Endothelial cell of umbilical vein (primary cell): ENCODE results near the gene FAM3C. TPM values are rescaled to one million over a fixed set of nuclear protein-coding genes. Genes with fewer than 3 reads are reported as not detected.

Source experiments
- BruUV-seq: library from RNA; stranded (reverse); fragments of 400-500 nt; replicated peaks from 2 replicates; lab custom pipeline; 2021; lab: Mats Ljungman, UMichigan
- CTCF ChIA-PET: fragments of 300-600, 350-600 bp; sonication (Branson Sonifier 250); formaldehyde crosslinking; loops from one replicate; lab custom pipeline; 2021; ENCODE audit warnings: antibody characterized with exemption, inconsistent platforms; lab: Charles Lee
- POLR2A ChIA-PET: fragments of 300-600, 350-600 bp; sonication (Branson Sonifier 250); formaldehyde crosslinking; loops from one replicate; lab custom pipeline; 2021; ENCODE audit warnings: antibody characterized with exemption, inconsistent platforms; lab: Charles Lee
- DNase-seq: peaks from one replicate; pipeline ENCODE4 v3.0.0-alpha.2; 2011; ENCODE audit warnings: low read depth, low spot score
- FAIRE-seq: peaks from 2 replicates; lab custom pipeline; 2011; peaks lifted over from hg19 to GRCh38; lab: Jason Lieb, UNC
- H2AFZ ChIP-seq: 2 replicates; pipeline ENCODE4 v1.6.0; 2012; ENCODE audit warnings: low read depth, low read length, control low read depth, inconsistent platforms
- H3K27ac ChIP-seq: 2 replicates; pipeline ENCODE4 v1.5.1; 2011; ENCODE audit warnings: low read depth, mild to moderate bottlenecking, control low read depth, low read length, moderate library complexity; ENCODE audit not compliant: insufficient read depth
- H3K27me3 ChIP-seq, 2 experiments: 2 replicates each; pipeline versions ENCODE4 v1.6.0 to v1.6.1; 2011; ENCODE audit warnings: low read length in 2 of 2, mixed read lengths in 1 of 2; ENCODE audit not compliant: control insufficient read depth in 2 of 2, insufficient read depth in 2 of 2
- H3K36me3 ChIP-seq, 2 experiments: 2 replicates in 1 of 2; 3 replicates in 1 of 2; pipeline ENCODE4 v1.5.1; 2011; ENCODE audit warnings: low read length in 2 of 2, mild to moderate bottlenecking in 1 of 2, moderate library complexity in 1 of 2; ENCODE audit not compliant: control insufficient read depth in 2 of 2, insufficient read depth in 2 of 2; ENCODE audit errors: extremely low read depth in 1 of 2
- H3K4me1 ChIP-seq: 3 replicates; pipeline ENCODE4 v1.5.1; 2011; ENCODE audit warnings: mild to moderate bottlenecking, low read length; ENCODE audit not compliant: control insufficient read depth, insufficient read depth; ENCODE audit errors: extremely low read depth
- H3K4me2 ChIP-seq: 2 replicates; pipeline ENCODE4 v1.6.1; 2011; ENCODE audit warnings: low read length, control low read depth, mixed read lengths; ENCODE audit not compliant: insufficient read depth
- H3K4me3 ChIP-seq, 3 experiments: fragments of 200-600 bp in 1 of 3; sonication (generic), shearing (Covaris generic) in 1 of 3; replicated peaks in 1 of 3; 2 replicates each; pipeline ENCODE4 v1.5.1; 2011 to 2016; ENCODE audit warnings: control low read depth in 3 of 3, low read length in 3 of 3, mild to moderate bottlenecking in 2 of 3, inconsistent platforms in 1 of 3, low read depth in 1 of 3, moderate library complexity in 1 of 3; ENCODE audit not compliant: insufficient read depth in 1 of 3
- H3K79me2 ChIP-seq: 2 replicates; pipeline ENCODE4 v1.6.0; 2012; ENCODE audit warnings: low read length, inconsistent platforms; ENCODE audit not compliant: control insufficient read depth, insufficient read depth
- H3K9ac ChIP-seq: replicated peaks from 2 replicates; pipeline ENCODE3; 2011; ENCODE audit warnings: low read length, control low read depth; ENCODE audit not compliant: insufficient read depth; ENCODE audit errors: extremely low read depth
- H3K9me1 ChIP-seq: replicated peaks from 3 replicates; pipeline ENCODE4 v1.6.0; 2011; ENCODE audit warnings: mild to moderate bottlenecking, low read length; ENCODE audit not compliant: control insufficient read depth, insufficient read depth; ENCODE audit errors: extremely low read depth
- H3K9me3 ChIP-seq: replicated peaks from 2 replicates; pipeline ENCODE4 v1.5.1; 2012; ENCODE audit warnings: low read length, inconsistent platforms; ENCODE audit not compliant: control insufficient read depth, insufficient read depth
- H4K20me1 ChIP-seq: replicated peaks from 2 replicates; pipeline ENCODE3; 2011; ENCODE audit warnings: mild to moderate bottlenecking, low read length; ENCODE audit not compliant: control insufficient read depth, insufficient read depth; ENCODE audit errors: extremely low read depth
- EZH2 ChIP-seq: IDR thresholded peaks from 2 replicates; pipeline ENCODE4 v1.6.1; 2012; ENCODE audit warnings: borderline replicate concordance, low read depth, mild to moderate bottlenecking, moderate library complexity, low read length, inconsistent platforms; ENCODE audit not compliant: severe bottlenecking
- FOS ChIP-seq: IDR thresholded peaks from 2 replicates; pipeline ENCODE4 v1.6.1; 2011; ENCODE audit warnings: mild to moderate bottlenecking, low read length, moderate library complexity, borderline replicate concordance; ENCODE audit not compliant: insufficient read depth
- GATA2 ChIP-seq: IDR thresholded peaks from 2 replicates; pipeline ENCODE4 v1.7.0; 2011; ENCODE audit warnings: low read depth, mild to moderate bottlenecking, moderate library complexity, mixed read lengths, low read length; ENCODE audit not compliant: insufficient read length, insufficient read depth
- JUN ChIP-seq: IDR thresholded peaks from 2 replicates; pipeline ENCODE4 v1.6.1; 2011; ENCODE audit warnings: borderline replicate concordance, low read depth; ENCODE audit not compliant: insufficient read length, insufficient read depth
- MYC ChIP-seq: IDR thresholded peaks from one replicate; pipeline ENCODE4 v1.6.1; 2011; ENCODE audit warnings: mild to moderate bottlenecking, low read depth, low read length
- POLR2A ChIP-seq: IDR thresholded peaks from 2 replicates; pipeline ENCODE4 v1.6.1; 2012; ENCODE audit warnings: low read depth, mild to moderate bottlenecking, control low read depth, low read length
- POLR2AphosphoS5 ChIP-seq: IDR thresholded peaks from 2 replicates; pipeline ENCODE4 v1.6.1; 2012; ENCODE audit warnings: low read depth, mild to moderate bottlenecking, control low read depth, low read length, moderate library complexity; ENCODE audit not compliant: insufficient read depth
- dilution Hi-C: fragments of 300-500 bp; cut with MboI; formaldehyde crosslinking; loops from one replicate; pipeline ENCODE4 v1.15.0; 2019; ENCODE audit warnings: low sequenced_read_pairs; ENCODE audit not compliant: extremely low pct_ligation_motif_present
- intact Hi-C: fragments of 100-400 bp; cut with micrococcal nuclease; formaldehyde crosslinking; loops from one replicate; pipeline ENCODE4 v1.10.0; 2022
- polyA plus RNA-seq, 4 experiments: library from polyadenylated mRNA; depleted of rRNA in 3 of 4; stranded (reverse) in 3 of 4; unstranded in 1 of 4; fragments of >200 nt; gene quantifications; 2 replicates each; pipeline versions ENCODE4 v1.2.1 to v1.2.3, GENCODE V29; 2011 to 2012; ENCODE audit warnings: missing spikeins in 1 of 4
- total RNA-seq: library from RNA; stranded (reverse); gene quantifications from 2 replicates; pipeline ENCODE4 v1.2.3, GENCODE V29; 2021
- TF ChIP-seq, protein P1 (sequence below), 2 donors: IDR thresholded peaks; 1 replicate in 1 of 2; 2 replicates in 1 of 2; pipeline ENCODE4 v1.5.1; 2011; ENCODE audit warnings: low read length in 2 of 2, mild to moderate bottlenecking in 2 of 2, moderate library complexity in 2 of 2, control low read depth in 1 of 2, inconsistent platforms in 1 of 2, low read depth in 1 of 2; ENCODE audit not compliant: insufficient read depth in 1 of 2; ENCODE audit errors: extremely low read depth in 1 of 2
- TF ChIP-seq, protein P2 (sequence below): IDR thresholded peaks from 2 replicates; pipeline ENCODE4 v1.6.1; 2011; ENCODE audit not compliant: insufficient read depth, insufficient read length

Gene FAM3C
- total and polyA plus RNA-seq, 2 donors (not counting 3 experiments of a cell fraction or from before 2014, with no cell fraction given) = 20.2 to 50.0 TPM

DNA sequence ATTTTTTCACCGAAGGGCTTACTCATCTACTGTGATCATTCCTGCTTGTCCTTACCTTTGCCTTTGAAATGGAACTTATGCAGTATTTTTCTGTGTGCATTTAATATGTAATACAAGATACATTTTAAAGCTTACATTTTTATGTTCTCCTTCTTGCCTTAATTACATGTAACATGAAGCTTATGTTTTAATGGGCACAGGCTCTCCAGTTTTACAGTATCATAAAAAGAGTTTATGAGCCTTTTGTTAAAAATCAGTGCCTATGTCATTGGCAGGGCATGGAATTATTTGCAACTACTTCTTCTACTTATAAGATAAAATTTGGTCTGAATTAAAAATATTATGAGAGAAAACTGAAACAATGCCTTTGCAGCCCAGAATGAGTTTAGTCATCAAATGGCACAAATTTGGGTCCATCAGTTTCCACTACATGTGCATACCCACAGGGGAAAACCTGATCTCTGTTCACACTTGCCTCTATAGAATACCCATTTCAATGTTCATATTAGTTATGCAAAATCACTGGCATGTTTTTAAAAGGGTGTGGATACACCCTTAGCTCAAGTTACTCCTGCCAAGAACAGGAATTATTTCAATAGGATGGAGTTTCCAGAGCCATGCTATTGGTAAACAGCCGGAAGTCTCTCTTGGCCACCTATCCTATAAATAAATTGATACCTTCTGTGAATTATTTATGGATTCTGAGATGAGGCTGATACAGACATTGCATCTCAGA, 95.3 kb downstream of the FAM3C start:
- DNase-seq (no peak), FAIRE-seq (no peak)
- no peak overlapping the region for H3K4me2 ChIP-seq
- TF ChIP-seq POLR2AphosphoS5 (no peak), POLR2A (no peak), GATA2 (no peak), FOS (no peak), EZH2 (no peak), MYC (no peak), JUN (no peak)
- TF ChIP-seq, protein P1, sequence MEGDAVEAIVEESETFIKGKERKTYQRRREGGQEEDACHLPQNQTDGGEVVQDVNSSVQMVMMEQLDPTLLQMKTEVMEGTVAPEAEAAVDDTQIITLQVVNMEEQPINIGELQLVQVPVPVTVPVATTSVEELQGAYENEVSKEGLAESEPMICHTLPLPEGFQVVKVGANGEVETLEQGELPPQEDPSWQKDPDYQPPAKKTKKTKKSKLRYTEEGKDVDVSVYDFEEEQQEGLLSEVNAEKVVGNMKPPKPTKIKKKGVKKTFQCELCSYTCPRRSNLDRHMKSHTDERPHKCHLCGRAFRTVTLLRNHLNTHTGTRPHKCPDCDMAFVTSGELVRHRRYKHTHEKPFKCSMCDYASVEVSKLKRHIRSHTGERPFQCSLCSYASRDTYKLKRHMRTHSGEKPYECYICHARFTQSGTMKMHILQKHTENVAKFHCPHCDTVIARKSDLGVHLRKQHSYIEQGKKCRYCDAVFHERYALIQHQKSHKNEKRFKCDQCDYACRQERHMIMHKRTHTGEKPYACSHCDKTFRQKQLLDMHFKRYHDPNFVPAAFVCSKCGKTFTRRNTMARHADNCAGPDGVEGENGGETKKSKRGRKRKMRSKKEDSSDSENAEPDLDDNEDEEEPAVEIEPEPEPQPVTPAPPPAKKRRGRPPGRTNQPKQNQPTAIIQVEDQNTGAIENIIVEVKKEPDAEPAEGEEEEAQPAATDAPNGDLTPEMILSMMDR (IDR thresholded peaks at IDR 0.05; ENCODE audit: extremely low read depth in 1 of 2, insufficient read depth in 1 of 2, low read depth in 1 of 2, low read length in 2 of 2) = no peak
- TF ChIP-seq, protein P2, sequence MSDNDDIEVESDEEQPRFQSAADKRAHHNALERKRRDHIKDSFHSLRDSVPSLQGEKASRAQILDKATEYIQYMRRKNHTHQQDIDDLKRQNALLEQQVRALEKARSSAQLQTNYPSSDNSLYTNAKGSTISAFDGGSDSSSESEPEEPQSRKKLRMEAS = no peak
- no peak overlapping the region for H3K4me3 ChIP-seq
- no peaks in the 10 kb centered on the region for H3K4me1 ChIP-seq
- H3K9me1 ChIP-seq = no peaks in the 10 kb centered on the region
- no peaks in the 10 kb centered on the region for H3K36me3 ChIP-seq
- H4K20me1 ChIP-seq = no peaks in the 10 kb centered on the region
- H3K9ac ChIP-seq = no peak overlapping the region
- no peak overlapping the region for H3K27ac ChIP-seq
- no TSS peak for BruUV-seq
- intact Hi-C loops = no loop called here
- H3K27me3 ChIP-seq = no peaks in the 10 kb centered on the region
- H3K9me3 ChIP-seq = no peaks in the 10 kb centered on the region
- ChIA-PET POLR2A (no interaction called here), CTCF (no interaction called here)
- no peak overlapping the region for H2AFZ ChIP-seq
- no peaks in the 10 kb centered on the region for H3K79me2 ChIP-seq
- dilution Hi-C loops = no loop called here

Other genes with a start within 250 kb of the FAM3C start
- not detected in 2 replicates for gene WNT16, start 67.3 kb downstream of the FAM3C start, total RNA-seq
- gene WNT16, start 67.3 kb downstream of the FAM3C start, polyA plus RNA-seq = not detected in 2 replicates